ENCODE data around the gene RASAL1.
"Not testable (repeated sequence)": the region's sequence is repeated elsewhere in the genome, so short reads cannot be mapped to it uniquely, and the experiment has no call there.

RASAL1 gene

GRCh38 chr12:113127791-113128199, 7.8 kb downstream of the RASAL1 start:
- peak in 2 of 10 donors; percentile 25 to 60 for DNase-seq
- intact Hi-C loops (cut with DNase I), result no loop called here

- intact Hi-C loops (cut with DNase I), result no loop called here
- DNase-seq, result peak in 2 of 10 donors; percentile 50 to 54
Measured at GRCh38 chr12:113120670-113121370, 14.7 kb downstream of the RASAL1 start.

- intact Hi-C loops (cut with DNase I), result no loop called here
- DNase-seq, result peak in 6 of 10 donors; percentile 40 to 91 (median 76)
Measured at GRCh38 chr12:113119980-113120669, 15.4 kb downstream of the RASAL1 start.

GRCh38 chr12:113118142-113118541, 17.4 kb downstream of the RASAL1 start:
- DNase-seq, result no peak
- intact Hi-C loops (cut with DNase I), result no loop called here

- intact Hi-C loops (cut with DNase I), result not testable (repeated sequence)
- DNase-seq, result peak in 1 of 10 donors; percentile 4
Measured at GRCh38 chr12:113117684-113118083, 17.9 kb downstream of the RASAL1 start.

GRCh38 chr12:113116875-113117274, 18.7 kb downstream of the RASAL1 start:
- DNase-seq, result peak in 5 of 10 donors; percentile 52 to 89 (median 75)
- intact Hi-C loops (cut with DNase I), result no loop called here

GRCh38 chr12:113115455-113116126, 20.0 kb downstream of the RASAL1 start:
- peak in 2 of 10 donors; percentile 59 to 72 for DNase-seq

GRCh38 chr12:113114447-113115178, 20.9 kb downstream of the RASAL1 start:
- intact Hi-C loops (cut with DNase I), result no loop called here
- DNase-seq, result peak in 3 of 10 donors; percentile 47 to 71 (median 66)

More at GRCh38 chr12:113115455-113116126, 20.0 kb downstream of the RASAL1 start:
- intact Hi-C loops (cut with DNase I), result no loop called here

GRCh38 chr12:113113397-113113796, 22.2 kb downstream of the RASAL1 start:
- DNase-seq, result no peak
- intact Hi-C loops (cut with DNase I), result no loop called here

- intact Hi-C loops (cut with DNase I), result no loop called here
Measured at GRCh38 chr12:113112043-113112899, 23.3 kb downstream of the RASAL1 start.

GRCh38 chr12:113111247-113111646, 24.3 kb downstream of the RASAL1 start:
- intact Hi-C loops (cut with DNase I), result no loop called here
- peak in 1 of 10 donors; percentile 29 for DNase-seq

More at GRCh38 chr12:113112043-113112899, 23.3 kb downstream of the RASAL1 start:
- DNase-seq, result peak in 2 of 10 donors; percentile 63 to 83

- peak in 1 of 10 donors; percentile 42 for DNase-seq
- intact Hi-C loops (cut with DNase I), result no loop called here
Measured at GRCh38 chr12:113109872-113110599, 25.5 kb downstream of the RASAL1 start.

- peak in 1 of 10 donors; percentile 56 for DNase-seq
- intact Hi-C loops (cut with DNase I), result no loop called here
Measured at GRCh38 chr12:113109360-113109759, 26.2 kb downstream of the RASAL1 start.

- peak in 1 of 10 donors; percentile 10 for DNase-seq
- intact Hi-C loops (cut with DNase I), result no loop called here
Measured at GRCh38 chr12:113108308-113108707, 27.3 kb downstream of the RASAL1 start.

- intact Hi-C loops (cut with DNase I), result no loop called here
Measured at GRCh38 chr12:113106361-113106760, 29.2 kb downstream of the RASAL1 start.

GRCh38 chr12:113105606-113106271, 29.8 kb downstream of the RASAL1 start:
- intact Hi-C loops (cut with DNase I), result no loop called here
- DNase-seq, result peak in 1 of 10 donors; percentile 31

More at GRCh38 chr12:113106361-113106760, 29.2 kb downstream of the RASAL1 start:
- DNase-seq, result peak in 1 of 10 donors; percentile 3

GRCh38 chr12:113104953-113105510, 30.5 kb downstream of the RASAL1 start:
- peak in 2 of 10 donors; percentile 2 to 59 for DNase-seq
- intact Hi-C loops (cut with DNase I), result no loop called here
